GM23248 (cell line): ENCODE data around the gene BEST2. TPM values are rescaled to one million over a fixed set of nuclear protein-coding genes. Genes with fewer than 3 reads are reported as not detected.
A peak's percentile ranks its signal among the peaks of the same experiment; 100 is the strongest.

Experiments used
- DNase-seq: peaks from one replicate; pipeline ENCODE4 v3.0.0-alpha.2; 2015
- H2AFZ ChIP-seq: fragments of 200-600 bp; sonication (generic); 2 replicates; pipeline ENCODE4 v1.6.1; 2016; ENCODE audit warnings: antibody characterized with exemption
- H3F3A ChIP-seq: fragments of 200-600 bp; sonication (generic); 2 replicates; pipeline ENCODE4 v1.6.1; 2016; ENCODE audit warnings: mild to moderate bottlenecking, antibody characterized with exemption, mixed run types; ENCODE audit not compliant: insufficient read depth
- H3K27ac ChIP-seq: fragments of 200-600 bp; sonication (generic); 2 replicates; pipeline ENCODE4 v1.5.1; 2016; ENCODE audit warnings: mild to moderate bottlenecking
- H3K27me3 ChIP-seq: fragments of 200-600 bp; sonication (generic); replicated peaks from 2 replicates; pipeline ENCODE4 v1.6.1; 2016; ENCODE audit warnings: mild to moderate bottlenecking; ENCODE audit not compliant: insufficient read depth
- H3K36me3 ChIP-seq: fragments of 200-600 bp; sonication (generic); 2 replicates; pipeline ENCODE4 v1.6.1; 2016; ENCODE audit warnings: low read depth, mild to moderate bottlenecking
- H3K4me1 ChIP-seq: fragments of 200-600 bp; sonication (generic); 2 replicates; pipeline ENCODE4 v1.6.1; 2016; ENCODE audit warnings: mild to moderate bottlenecking; ENCODE audit not compliant: insufficient read depth
- H3K4me2 ChIP-seq: fragments of 200-600 bp; sonication (generic); one replicate; pipeline ENCODE4 v1.6.1; 2016; ENCODE audit warnings: mild to moderate bottlenecking; ENCODE audit not compliant: unreplicated experiment
- H3K4me3 ChIP-seq: fragments of 200-600 bp; sonication (generic); 2 replicates; pipeline ENCODE4 v1.5.1; 2016; ENCODE audit warnings: mild to moderate bottlenecking
- H3K79me2 ChIP-seq: fragments of 200-600 bp; sonication (generic); 2 replicates; pipeline ENCODE4 v1.6.1; 2016; ENCODE audit warnings: mild to moderate bottlenecking; ENCODE audit not compliant: insufficient read depth
- H3K9ac ChIP-seq: fragments of 200-600 bp; sonication (generic); 2 replicates; pipeline ENCODE4 v1.6.1; 2016; ENCODE audit warnings: mild to moderate bottlenecking
- H3K9me2 ChIP-seq: fragments of 200-600 bp; sonication (generic); 2 replicates; pipeline ENCODE4 v1.6.1; 2016; ENCODE audit warnings: mixed run types, mild to moderate bottlenecking, moderate library complexity; ENCODE audit not compliant: insufficient read depth
- H3K9me3 ChIP-seq: fragments of 200-600 bp; sonication (generic); one replicate; pipeline ENCODE4 v1.6.1; 2017; ENCODE audit warnings: low read depth
- H4K20me1 ChIP-seq: fragments of 200-600 bp; sonication (generic); 2 replicates; pipeline ENCODE4 v1.6.0; 2016; ENCODE audit not compliant: insufficient read depth
- EZH2 ChIP-seq: fragments of 200-600 bp; sonication (generic); IDR thresholded peaks from 2 replicates; pipeline ENCODE4 v1.6.1; 2018; ENCODE audit warnings: antibody characterized with exemption, mild to moderate bottlenecking; ENCODE audit not compliant: insufficient read depth, poor library complexity, severe bottlenecking
- EZH2phosphoT487 ChIP-seq: fragments of 200-600 bp; sonication (generic); IDR thresholded peaks from 2 replicates; pipeline ENCODE4 v1.6.1; 2018; ENCODE audit warnings: antibody characterized with exemption, moderate library complexity, mild to moderate bottlenecking, low read depth; ENCODE audit not compliant: insufficient read depth
- WGBS, 2 experiments: methylation state at CpG; one replicate each; pipeline ENCODE4 v1.1.6; 2015 to 2017; ENCODE audit warnings: low lambda C conversion rate in 2 of 2, low coverage in 1 of 2; ENCODE audit errors: missing lambda C conversion rate in 2 of 2; 5-methylcytosine and 5-hydroxymethylcytosine counted together
- in situ Hi-C: fragments of 300-500 bp; cut with MboI; formaldehyde crosslinking; loops from 2 replicates; pipeline ENCODE4 v1.15.0; 2020
- polyA plus RNA-seq: library from polyadenylated mRNA; unstranded; fragments of >200 nt; fragmentation: Nextera tagmentation; extraction: Ambion mirVana; gene quantifications from 2 replicates; pipeline ENCODE4 v1.2.1, GENCODE V29; 2016
- total RNA-seq: library from RNA; depleted of rRNA; stranded (reverse); fragments of >200 nt; shearing (Covaris generic); gene quantifications from 2 replicates; pipeline ENCODE4 v1.2.3, GENCODE V29; 2014

Gene BEST2
- total and polyA plus RNA-seq, 2 experiments from 2014 or later, result not detected

GRCh38 chr19:12759686-12760085, 8.1 kb downstream of the BEST2 start:
- H2AFZ ChIP-seq, result no peak overlapping the region
- H3K9me2 ChIP-seq, result no peaks in the 10 kb centered on the region
- in situ Hi-C loops, result no loop called here
- H3K4me1 ChIP-seq, result no peaks in the 10 kb centered on the region
- no peak overlapping the region for H3K4me2 ChIP-seq
- WGBS, 2 experiments, result 91 to 94% methylated on average over 6 of the region's 6 CpGs
- no peak overlapping the region for H3K4me3 ChIP-seq
- no peaks in the 10 kb centered on the region for H3K36me3 ChIP-seq
- H4K20me1 ChIP-seq, result no peaks in the 10 kb centered on the region
- H3F3A ChIP-seq, result peaks cover 12% of the 10 kb centered on the region
- DNase-seq, result no peak
- no peak overlapping the region for H3K27ac ChIP-seq
- no peak overlapping the region for H3K9ac ChIP-seq
- no peaks in the 10 kb centered on the region for H3K9me3 ChIP-seq
- no peaks in the 10 kb centered on the region for H3K79me2 ChIP-seq
- no peaks in the 10 kb centered on the region for H3K27me3 ChIP-seq
- TF ChIP-seq EZH2, result no peak
- no peak for TF ChIP-seq EZH2phosphoT487

GRCh38 chr19:12763100-12763499, 11.5 kb downstream of the BEST2 start:
- TF ChIP-seq EZH2phosphoT487, result no peak
- no peak for TF ChIP-seq EZH2
- H3K9me3 ChIP-seq, result no peaks in the 10 kb centered on the region
- no peak overlapping the region for H3K9ac ChIP-seq
- no peak overlapping the region for H2AFZ ChIP-seq
- H3K79me2 ChIP-seq, result no peaks in the 10 kb centered on the region
- no peak overlapping the region for H3K4me2 ChIP-seq
- 91 to 92% methylated on average over 10 to 11 of the region's 11 CpGs for WGBS, 2 experiments
- no peaks in the 10 kb centered on the region for H3K9me2 ChIP-seq
- H3K4me3 ChIP-seq, result no peak overlapping the region
- H3F3A ChIP-seq, result peaks cover 10% of the 10 kb centered on the region
- DNase-seq, result no peak
- no peaks in the 10 kb centered on the region for H3K4me1 ChIP-seq
- H4K20me1 ChIP-seq, result no peaks in the 10 kb centered on the region
- no peaks in the 10 kb centered on the region for H3K36me3 ChIP-seq
- H3K27ac ChIP-seq, result no peak overlapping the region
- in situ Hi-C loops, result no loop called here
- no peaks in the 10 kb centered on the region for H3K27me3 ChIP-seq

- no peaks in the 10 kb centered on the region for H3K9me3 ChIP-seq
- in situ Hi-C loops, result no loop called here
These were observed 13.1 kb downstream of the BEST2 start for GRCh38 chr19:12764698-12765097.

GRCh38 chr19:12766051-12766521, 14.5 kb downstream of the BEST2 start:
- Histone ChIP-seq H3K79me2 (no peaks in the 10 kb centered on the region), H4K20me1 (no peaks in the 10 kb centered on the region), H3K4me1 (no peaks in the 10 kb centered on the region), H3K27ac (no peak overlapping the region), H3F3A (no peaks in the 10 kb centered on the region), H3K4me3 (peak overlapping the region; percentile 75), H3K27me3 (no peaks in the 10 kb centered on the region), H3K36me3 (no peaks in the 10 kb centered on the region), H3K9ac (0 out of 2 replicates have a peak overlapping the region, but pooled peaks have one; percentile 30), H3K9me2 (no peaks in the 10 kb centered on the region), H2AFZ (peak overlapping the region; percentile 77; the same call in 1 of the 2 replicates), H3K9me3 (no peaks in the 10 kb centered on the region), H3K4me2 (peak overlapping the region; percentile 96)
- peak; percentile 83 for DNase-seq
- WGBS, 2 experiments, result 38 to 49% methylated on average over 30 of the region's 30 CpGs
- in situ Hi-C loops, result no loop called here
- TF ChIP-seq EZH2phosphoT487 (no peak), EZH2 (no peak)

More at GRCh38 chr19:12764698-12765097, 13.1 kb downstream of the BEST2 start:
- WGBS, 2 experiments, result 97 to 99% methylated on average over 16 of the region's 16 CpGs
- Histone ChIP-seq H3K9me2 (no peaks in the 10 kb centered on the region), H3K4me1 (no peaks in the 10 kb centered on the region), H3K27me3 (no peaks in the 10 kb centered on the region), H3K36me3 (no peaks in the 10 kb centered on the region), H4K20me1 (no peaks in the 10 kb centered on the region), H3K27ac (no peak overlapping the region), H2AFZ (no peak overlapping the region), H3K4me2 (no peak overlapping the region), H3K9ac (no peak overlapping the region), H3K4me3 (no peak overlapping the region), H3K79me2 (no peaks in the 10 kb centered on the region), H3F3A (no peaks in the 10 kb centered on the region)
- no peak for DNase-seq
- TF ChIP-seq EZH2 (no peak), EZH2phosphoT487 (no peak)

- DNase-seq, result no peak
- in situ Hi-C loops, result no loop called here
- 81 to 88% methylated on average over 9 to 11 of the region's 11 CpGs for WGBS, 2 experiments
These were observed 15.6 kb downstream of the BEST2 start for GRCh38 chr19:12767150-12767549.

More at GRCh38 chr19:12767150-12767549, 15.6 kb downstream of the BEST2 start:
- no peak overlapping the region for H3K4me3 ChIP-seq
- H3K4me1 ChIP-seq, result no peaks in the 10 kb centered on the region
- no peak overlapping the region for H3K4me2 ChIP-seq
- no peaks in the 10 kb centered on the region for H3F3A ChIP-seq
- TF ChIP-seq EZH2phosphoT487 (no peak), EZH2 (no peak)
- H3K36me3 ChIP-seq, result no peaks in the 10 kb centered on the region
- no peak overlapping the region for H2AFZ ChIP-seq
- H3K27me3 ChIP-seq, result no peaks in the 10 kb centered on the region
- no peaks in the 10 kb centered on the region for H3K79me2 ChIP-seq
- no peak overlapping the region for H3K9ac ChIP-seq
- no peaks in the 10 kb centered on the region for H4K20me1 ChIP-seq
- no peaks in the 10 kb centered on the region for H3K9me2 ChIP-seq
- H3K27ac ChIP-seq, result no peak overlapping the region
- no peaks in the 10 kb centered on the region for H3K9me3 ChIP-seq
